DND-41 (cell line): Measurements from ENCODE around the gene NIBAN1.

Experiments
- CTCF ChIP-seq: IDR thresholded peaks from 2 replicates; pipeline ENCODE4 v1.5.1; 2012; ENCODE audit warnings: borderline replicate concordance, low read length, moderate library complexity, mild to moderate bottlenecking; ENCODE audit not compliant: poor library complexity, severe bottlenecking; ENCODE audit errors: extremely low read depth
- EZH2 ChIP-seq: IDR thresholded peaks from 3 replicates; pipeline ENCODE4 v1.6.1; 2012; ENCODE audit warnings: borderline replicate concordance, low read depth, mild to moderate bottlenecking, moderate library complexity, low read length, inconsistent platforms; ENCODE audit not compliant: severe bottlenecking

DNA sequence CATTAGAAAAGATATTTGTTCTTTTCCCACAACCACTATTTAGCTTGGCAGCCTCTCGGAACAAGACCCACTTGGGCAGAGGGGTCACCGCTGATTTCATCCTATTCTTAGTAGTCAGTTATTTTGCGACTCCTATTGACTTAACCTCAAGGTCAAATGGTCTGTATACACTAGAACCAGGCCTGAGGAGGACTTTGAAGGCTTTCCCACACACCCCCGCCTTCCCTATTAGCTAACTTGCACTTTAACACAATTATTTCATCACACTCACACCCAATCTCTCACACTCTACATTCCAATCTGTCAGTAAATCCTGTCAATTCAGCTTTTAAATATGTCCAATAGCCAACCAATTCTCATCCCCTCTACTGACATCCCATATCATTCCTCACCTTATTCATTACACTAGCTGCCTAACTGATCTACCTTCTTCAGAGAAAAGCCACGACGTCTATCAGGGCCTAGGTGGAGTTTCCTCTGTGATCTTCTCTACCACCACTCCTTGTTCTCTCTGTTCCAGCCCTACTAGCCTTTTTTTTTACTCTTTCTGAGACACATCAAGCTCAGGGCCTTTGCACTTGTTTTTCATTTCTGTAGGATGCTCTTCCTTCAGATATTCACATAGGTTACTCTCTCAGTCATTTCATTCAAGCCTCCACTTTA is 1.0 kb upstream of the NIBAN1 start:
- no peak for TF ChIP-seq CTCF
- no peak for TF ChIP-seq EZH2
